LHCN-M2 (cell line): ENCODE measurements around the gene HSD17B8. TPM values are rescaled to one million over a fixed set of nuclear protein-coding genes. Genes with fewer than 3 reads are reported as not detected.

ENCODE experiments used
- DNase-seq: peaks from one replicate; pipeline ENCODE4 v3.0.0-alpha.2; 2012; ENCODE audit warnings: low read depth
- total RNA-seq: library from RNA; depleted of rRNA; stranded (reverse); fragments of >200 nt; gene quantifications from 2 replicates; pipeline ENCODE4 v1.2.3, GENCODE V29; 2014; rRNA removed

The HSD17B8 gene
- total RNA-seq, 1 experiment from 2014 or later: 9.1 TPM

DNA sequence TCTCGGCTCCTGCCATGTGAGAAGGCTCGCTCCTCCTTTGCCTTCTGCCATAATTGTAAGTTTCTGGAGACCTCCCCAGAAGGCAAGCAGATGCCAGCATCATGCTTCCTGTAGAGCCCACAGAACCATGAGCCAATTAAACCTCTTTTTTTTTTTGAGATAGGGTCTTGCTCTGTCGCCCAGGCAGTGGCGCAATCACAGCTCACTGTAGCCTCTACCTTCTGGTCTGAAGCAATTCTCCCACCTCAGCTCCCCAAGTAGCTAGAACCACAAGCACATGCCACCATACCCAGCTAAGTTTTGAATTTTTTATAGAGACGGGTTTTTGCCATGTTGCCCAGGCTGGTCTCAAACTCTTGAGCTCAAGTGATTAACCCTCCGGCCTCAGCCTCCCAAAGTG is 32.4 kb downstream of the HSD17B8 start:
- DNase-seq: no peak

GRCh38 chr6:33237741-33238140 is 33.3 kb downstream of the HSD17B8 start:
- no peak for DNase-seq

- no peak for DNase-seq
These were observed 37.5 kb downstream of the HSD17B8 start for GRCh38 chr6:33241968-33242367.

GRCh38 chr6:33243476-33243875 is 39.0 kb downstream of the HSD17B8 start:
- DNase-seq: no peak

- DNase-seq: peak; percentile 78
These were observed 43.7 kb downstream of the HSD17B8 start for GRCh38 chr6:33247977-33248642.

DNA sequence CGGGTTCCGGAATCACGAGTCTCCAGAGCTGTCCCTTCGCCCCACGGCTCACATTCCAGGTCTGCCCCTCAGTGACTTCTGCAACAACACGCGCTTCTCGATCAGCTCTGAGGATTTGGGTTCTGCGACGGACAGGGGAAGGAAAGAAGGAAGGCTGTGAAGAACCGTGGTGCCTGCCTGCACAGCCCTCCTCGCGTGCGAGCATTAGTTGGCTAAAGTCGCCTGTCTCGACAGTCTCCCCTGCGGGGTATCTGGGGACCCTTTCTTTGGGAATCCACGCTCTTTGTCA is 44.1 kb downstream of the HSD17B8 start:
- DNase-seq: no peak

DNA sequence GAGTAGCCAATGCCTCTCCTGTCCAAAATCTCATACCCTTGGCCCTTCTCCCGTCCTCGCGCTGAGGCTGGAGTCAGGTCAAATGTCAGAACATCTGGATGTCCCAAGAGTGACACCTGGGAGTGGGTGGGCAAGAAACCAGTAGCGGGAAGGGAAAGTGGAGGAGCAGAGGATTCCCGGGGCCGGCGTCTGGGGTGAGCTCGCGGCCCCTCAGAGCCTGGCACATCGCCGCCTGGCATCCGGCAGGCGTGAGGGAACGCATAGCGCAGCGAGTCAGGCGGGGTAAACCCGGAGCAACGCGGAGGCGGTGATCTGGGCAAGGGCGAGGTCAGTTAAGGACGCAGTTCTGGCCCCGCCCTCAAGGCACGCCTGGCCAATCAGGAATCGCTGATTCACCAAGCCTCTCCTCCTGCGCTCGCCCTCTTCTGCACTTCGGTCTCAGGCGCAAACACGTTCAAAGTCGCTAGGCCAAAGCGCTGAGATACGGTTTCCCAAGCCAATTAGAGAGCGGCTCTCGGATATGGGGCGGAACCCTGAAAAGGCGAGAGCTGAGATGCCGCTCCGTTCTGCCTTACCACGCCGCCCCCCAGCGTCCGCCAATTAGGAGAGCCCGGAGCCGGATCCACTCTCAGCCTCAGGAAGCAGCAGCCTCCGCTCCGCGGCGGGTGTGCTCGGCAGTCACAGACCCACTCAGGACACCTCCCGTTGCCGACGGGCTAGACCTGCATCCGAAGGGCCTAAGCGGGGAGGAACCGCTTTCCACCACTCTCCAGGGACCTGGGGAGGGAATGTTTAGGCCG is 44.7 kb downstream of the HSD17B8 start:
- DNase-seq: peak; percentile 99

- peak; percentile 70 for DNase-seq
These were observed 45.5 kb downstream of the HSD17B8 start for GRCh38 chr6:33249732-33250630.

DNA sequence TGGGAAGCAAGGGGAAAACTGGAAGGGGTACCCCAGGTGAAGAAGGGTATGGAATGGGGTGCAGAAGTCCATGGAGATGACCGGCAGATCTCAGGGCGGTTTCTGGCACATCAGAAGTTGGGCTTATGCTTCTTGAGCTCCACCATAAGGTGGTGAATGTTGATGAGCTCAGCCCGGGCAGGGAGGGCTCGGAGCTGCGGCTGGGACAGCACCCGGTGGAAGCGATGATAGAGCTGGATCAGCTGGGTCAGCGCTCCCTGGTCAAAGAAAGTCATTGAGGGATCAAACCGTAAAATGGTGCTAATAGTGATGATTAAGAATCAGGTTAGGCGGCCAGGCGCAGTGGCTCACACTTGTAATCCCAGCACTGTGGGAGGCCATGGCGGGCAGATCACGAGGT is 46.3 kb downstream of the HSD17B8 start:
- DNase-seq: no peak

DNA sequence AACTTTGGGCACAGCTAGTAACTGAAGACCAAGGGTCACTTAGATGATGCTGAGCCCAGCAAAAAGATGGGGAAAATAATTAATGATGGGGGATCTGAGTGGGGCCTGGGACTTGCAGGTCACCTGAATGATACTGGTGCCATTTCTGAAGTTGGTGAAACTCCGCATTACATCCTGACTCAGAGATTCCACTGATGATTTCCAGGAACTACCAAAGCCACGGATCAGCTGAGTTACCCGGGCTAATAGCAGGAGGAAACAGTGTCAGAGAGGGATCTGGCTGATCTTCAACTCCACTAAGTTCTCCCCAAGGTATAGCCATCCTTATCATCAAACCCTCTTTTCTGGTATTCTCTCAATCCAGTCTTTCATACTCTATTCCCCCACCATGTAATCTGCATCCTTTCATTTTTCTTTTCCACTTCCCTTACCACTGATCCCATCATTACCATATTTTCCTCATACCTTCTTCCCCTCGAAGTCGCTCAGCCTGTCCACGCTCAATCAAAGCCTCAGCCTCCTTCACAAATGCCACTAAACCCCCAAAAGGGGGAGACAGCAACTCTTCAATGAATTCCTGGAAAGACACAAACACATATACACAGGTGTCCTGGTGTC is 47.0 kb downstream of the HSD17B8 start:
- DNase-seq: no peak

DNA sequence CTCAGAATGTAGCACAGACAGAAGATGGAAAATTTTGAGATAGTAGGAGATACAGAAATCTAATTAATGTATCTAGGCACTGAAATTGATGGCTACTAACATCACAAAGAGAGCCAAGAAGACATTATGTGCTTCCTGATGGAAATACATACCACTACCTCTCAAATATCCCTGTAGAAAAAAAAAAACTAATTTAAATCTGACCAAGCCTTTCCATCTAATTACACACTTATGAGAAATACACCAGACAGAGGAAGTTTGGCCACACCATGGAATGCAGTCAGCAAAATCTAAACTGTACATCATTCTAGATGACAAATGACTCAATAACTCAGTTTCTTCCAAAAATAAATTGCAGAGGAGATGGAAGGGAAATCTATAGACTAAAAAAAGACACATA is 48.3 kb downstream of the HSD17B8 start:
- no peak for DNase-seq

DNA sequence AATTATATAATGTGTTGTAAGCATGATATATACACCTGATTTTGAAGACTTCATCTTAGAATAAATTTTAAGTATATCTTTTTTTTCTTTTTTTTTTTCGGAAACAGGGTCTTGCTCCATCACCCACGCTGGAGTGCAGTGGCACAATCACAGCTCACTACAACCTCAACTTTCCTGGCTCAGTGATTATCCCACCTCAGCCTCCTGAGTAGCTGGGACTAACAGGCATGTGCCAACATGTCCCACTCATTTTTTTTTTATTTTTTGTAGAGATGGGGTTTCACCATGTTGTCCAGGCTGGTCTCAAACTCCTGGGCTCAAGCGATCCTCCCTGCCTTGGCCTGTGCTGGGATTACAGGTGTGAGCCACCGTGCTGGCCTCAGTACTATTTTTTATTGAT is 50.1 kb downstream of the HSD17B8 start:
- DNase-seq: no peak

Other genes with a start within 250 kb of the HSD17B8 start
- 113 and 125 TPM in 2 replicates for gene BRD2, start 236.1 kb upstream of the HSD17B8 start, total RNA-seq
- 0.06 and 0.23 TPM in 2 replicates for gene HLA-DOA, start 195.1 kb upstream of the HSD17B8 start, total RNA-seq
- gene HLA-DPA1, start 131.0 kb upstream of the HSD17B8 start, total RNA-seq: 0.86 and 3.4 TPM in 2 replicates
- gene HLA-DPB1, start 128.7 kb upstream of the HSD17B8 start, total RNA-seq: 1.0 and 3.8 TPM in 2 replicates
- gene COL11A2, start 12.2 kb upstream of the HSD17B8 start, total RNA-seq: 0.96 and 1.1 TPM in 2 replicates
- gene RXRB, start 4.0 kb upstream of the HSD17B8 start, total RNA-seq: 17.4 and 23.0 TPM in 2 replicates
- gene SLC39A7, start 3.8 kb upstream of the HSD17B8 start, total RNA-seq: 91.9 and 104 TPM in 2 replicates
- 17.4 and 22.2 TPM in 2 replicates for gene RING1, start 3.8 kb downstream of the HSD17B8 start, total RNA-seq
- gene VPS52, start 67.2 kb downstream of the HSD17B8 start, total RNA-seq: 40.0 and 51.0 TPM in 2 replicates
- 2,111 and 2,414 TPM in 2 replicates for gene RPS18, start 67.4 kb downstream of the HSD17B8 start, total RNA-seq
- 0.06 and 0.19 TPM in 2 replicates for gene B3GALT4, start 72.5 kb downstream of the HSD17B8 start, total RNA-seq
- 83.7 and 98.3 TPM in 2 replicates for gene WDR46, start 84.6 kb downstream of the HSD17B8 start, total RNA-seq
- 67.6 and 82.1 TPM in 2 replicates for gene PFDN6, start 84.9 kb downstream of the HSD17B8 start, total RNA-seq
- gene RGL2, start 94.3 kb downstream of the HSD17B8 start, total RNA-seq: 20.6 and 24.4 TPM in 2 replicates
- 44.9 and 57.9 TPM in 2 replicates for gene TAPBP, start 109.4 kb downstream of the HSD17B8 start, total RNA-seq
- gene ZBTB22, start 113.1 kb downstream of the HSD17B8 start, total RNA-seq: 10.1 and 15.0 TPM in 2 replicates
- gene DAXX, start 118.3 kb downstream of the HSD17B8 start, total RNA-seq: 51.6 and 64.3 TPM in 2 replicates
- 97.6 and 98.5 TPM in 2 replicates for gene KIFC1, start 187.2 kb downstream of the HSD17B8 start, total RNA-seq
- gene PHF1, start 206.4 kb downstream of the HSD17B8 start, total RNA-seq: 39.3 and 49.7 TPM in 2 replicates
- 230 and 234 TPM in 2 replicates for gene CUTA, start 213.5 kb downstream of the HSD17B8 start, total RNA-seq
- 2.4 and 4.2 TPM in 2 replicates for gene SYNGAP1, start 215.4 kb downstream of the HSD17B8 start, total RNA-seq
- gene ZBTB9, start 249.9 kb downstream of the HSD17B8 start, total RNA-seq: 5.5 and 5.7 TPM in 2 replicates